Measurements from ENCODE around the gene PARVA.

Gene PARVA

GRCh38 chr11:12430954-12431595 lies 53.7 kb downstream of the PARVA start:
- H3K27ac ChIP-seq (ENCODE audit: low read depth, low read length), result peak overlapping the region; percentile 97
- H3K4me3 ChIP-seq (ENCODE audit: low read depth, low read length), result peak overlapping the region; percentile 70

GRCh38 chr11:12432507-12432906 lies 55.1 kb downstream of the PARVA start:
- no peak overlapping the region for H3K27ac ChIP-seq (ENCODE audit: low read depth, low read length)
- H3K36me3 ChIP-seq (ENCODE audit: insufficient read depth, low read length), result no peaks in the 10 kb centered on the region
- H3K79me2 ChIP-seq (ENCODE audit: control insufficient read depth, insufficient read depth, low read length, unreplicated experiment), result peaks cover 60% of the 10 kb centered on the region

More at GRCh38 chr11:12430954-12431595, 53.7 kb downstream of the PARVA start:
- peaks cover 29% of the 10 kb centered on the region for H3K4me1 ChIP-seq (ENCODE audit: control insufficient read depth, insufficient read depth, low read length, unreplicated experiment)
- H3K27me3 ChIP-seq (ENCODE audit: insufficient read depth, low read length), result no peaks in the 10 kb centered on the region
- no peaks in the 10 kb centered on the region for H3K36me3 ChIP-seq (ENCODE audit: insufficient read depth, low read length)
- peak overlapping the region; percentile 93 for H2AFZ ChIP-seq (ENCODE audit: low read length, unreplicated experiment)
- H3K79me2 ChIP-seq (ENCODE audit: control insufficient read depth, insufficient read depth, low read length, unreplicated experiment), result peaks cover 64% of the 10 kb centered on the region

GRCh38 chr11:12433121-12433520 lies 55.8 kb downstream of the PARVA start:
- no peaks in the 10 kb centered on the region for H3K27me3 ChIP-seq (ENCODE audit: insufficient read depth, low read length)
- H3K36me3 ChIP-seq (ENCODE audit: insufficient read depth, low read length), result no peaks in the 10 kb centered on the region
- peaks cover 56% of the 10 kb centered on the region for H3K79me2 ChIP-seq (ENCODE audit: control insufficient read depth, insufficient read depth, low read length, unreplicated experiment)
- H3K4me1 ChIP-seq (ENCODE audit: control insufficient read depth, insufficient read depth, low read length, unreplicated experiment), result peaks cover 29% of the 10 kb centered on the region
- 0 out of 2 replicates have a peak overlapping the region, but pooled peaks have one; percentile 26 for H3K4me3 ChIP-seq (ENCODE audit: low read depth, low read length)
- no peak overlapping the region for H2AFZ ChIP-seq (ENCODE audit: low read length, unreplicated experiment)
- H3K27ac ChIP-seq (ENCODE audit: low read depth, low read length), result no peak overlapping the region

More at GRCh38 chr11:12432507-12432906, 55.1 kb downstream of the PARVA start:
- Histone ChIP-seq H2AFZ (ENCODE audit: low read length, unreplicated experiment) (no peak overlapping the region), H3K4me1 (ENCODE audit: control insufficient read depth, insufficient read depth, low read length, unreplicated experiment) (peaks cover 29% of the 10 kb centered on the region), H3K27me3 (ENCODE audit: insufficient read depth, low read length) (no peaks in the 10 kb centered on the region), H3K4me3 (ENCODE audit: low read depth, low read length) (no peak overlapping the region)

- Histone ChIP-seq H3K79me2 (ENCODE audit: control insufficient read depth, insufficient read depth, low read length, unreplicated experiment) (peaks cover 51% of the 10 kb centered on the region), H3K4me1 (ENCODE audit: control insufficient read depth, insufficient read depth, low read length, unreplicated experiment) (peaks cover 29% of the 10 kb centered on the region), H2AFZ (ENCODE audit: low read length, unreplicated experiment) (no peak overlapping the region), H3K27me3 (ENCODE audit: insufficient read depth, low read length) (no peaks in the 10 kb centered on the region), H3K27ac (ENCODE audit: low read depth, low read length) (no peak overlapping the region), H3K4me3 (ENCODE audit: low read depth, low read length) (0 out of 2 replicates have a peak overlapping the region, but pooled peaks have one; percentile 26), H3K36me3 (ENCODE audit: insufficient read depth, low read length) (no peaks in the 10 kb centered on the region)
Measured at GRCh38 chr11:12433571-12434324, 56.4 kb downstream of the PARVA start.

- no peaks in the 10 kb centered on the region for H3K36me3 ChIP-seq (ENCODE audit: insufficient read depth, low read length)
- H2AFZ ChIP-seq (ENCODE audit: low read length, unreplicated experiment), result no peak overlapping the region
- no peak overlapping the region for H3K4me3 ChIP-seq (ENCODE audit: low read depth, low read length)
- no peak overlapping the region for H3K27ac ChIP-seq (ENCODE audit: low read depth, low read length)
- no peaks in the 10 kb centered on the region for H3K27me3 ChIP-seq (ENCODE audit: insufficient read depth, low read length)
- H3K79me2 ChIP-seq (ENCODE audit: control insufficient read depth, insufficient read depth, low read length, unreplicated experiment), result peaks cover 46% of the 10 kb centered on the region
- H3K4me1 ChIP-seq (ENCODE audit: control insufficient read depth, insufficient read depth, low read length, unreplicated experiment), result peaks cover 29% of the 10 kb centered on the region
Measured at GRCh38 chr11:12434325-12434654, 56.9 kb downstream of the PARVA start.

- H3K79me2 ChIP-seq (ENCODE audit: control insufficient read depth, insufficient read depth, low read length, unreplicated experiment), result peaks cover 43% of the 10 kb centered on the region
- H3K27ac ChIP-seq (ENCODE audit: low read depth, low read length), result no peak overlapping the region
- H3K36me3 ChIP-seq (ENCODE audit: insufficient read depth, low read length), result no peaks in the 10 kb centered on the region
- no peak overlapping the region for H2AFZ ChIP-seq (ENCODE audit: low read length, unreplicated experiment)
- no peaks in the 10 kb centered on the region for H3K27me3 ChIP-seq (ENCODE audit: insufficient read depth, low read length)
- H3K4me3 ChIP-seq (ENCODE audit: low read depth, low read length), result no peak overlapping the region
- peaks cover 25% of the 10 kb centered on the region for H3K4me1 ChIP-seq (ENCODE audit: control insufficient read depth, insufficient read depth, low read length, unreplicated experiment)
Measured at GRCh38 chr11:12435264-12435663, 57.9 kb downstream of the PARVA start.

GRCh38 chr11:12436266-12436665 lies 58.9 kb downstream of the PARVA start:
- Histone ChIP-seq H3K4me1 (ENCODE audit: control insufficient read depth, insufficient read depth, low read length, unreplicated experiment) (peaks cover 18% of the 10 kb centered on the region), H3K36me3 (ENCODE audit: insufficient read depth, low read length) (no peaks in the 10 kb centered on the region), H3K4me3 (ENCODE audit: low read depth, low read length) (no peak overlapping the region), H3K79me2 (ENCODE audit: control insufficient read depth, insufficient read depth, low read length, unreplicated experiment) (peaks cover 43% of the 10 kb centered on the region), H3K27ac (ENCODE audit: low read depth, low read length) (no peak overlapping the region), H3K27me3 (ENCODE audit: insufficient read depth, low read length) (no peaks in the 10 kb centered on the region), H2AFZ (ENCODE audit: low read length, unreplicated experiment) (no peak overlapping the region)

GRCh38 chr11:12438291-12438690 lies 60.9 kb downstream of the PARVA start:
- Histone ChIP-seq H2AFZ (ENCODE audit: low read length, unreplicated experiment) (no peak overlapping the region), H3K36me3 (ENCODE audit: insufficient read depth, low read length) (no peaks in the 10 kb centered on the region), H3K4me3 (ENCODE audit: low read depth, low read length) (no peak overlapping the region), H3K27me3 (ENCODE audit: insufficient read depth, low read length) (no peaks in the 10 kb centered on the region), H3K4me1 (ENCODE audit: control insufficient read depth, insufficient read depth, low read length, unreplicated experiment) (peaks cover 17% of the 10 kb centered on the region), H3K79me2 (ENCODE audit: control insufficient read depth, insufficient read depth, low read length, unreplicated experiment) (peaks cover 31% of the 10 kb centered on the region), H3K27ac (ENCODE audit: low read depth, low read length) (no peak overlapping the region)

- H3K27ac ChIP-seq (ENCODE audit: low read depth, low read length), result no peak overlapping the region
- H3K36me3 ChIP-seq (ENCODE audit: insufficient read depth, low read length), result peaks cover 5% of the 10 kb centered on the region; the same call in 1 of the 2 replicates
- H3K27me3 ChIP-seq (ENCODE audit: insufficient read depth, low read length), result no peaks in the 10 kb centered on the region
- H2AFZ ChIP-seq (ENCODE audit: low read length, unreplicated experiment), result no peak overlapping the region
- H3K4me1 ChIP-seq (ENCODE audit: control insufficient read depth, insufficient read depth, low read length, unreplicated experiment), result peaks cover 10% of the 10 kb centered on the region
- peaks cover 25% of the 10 kb centered on the region for H3K79me2 ChIP-seq (ENCODE audit: control insufficient read depth, insufficient read depth, low read length, unreplicated experiment)
- H3K4me3 ChIP-seq (ENCODE audit: low read depth, low read length), result no peak overlapping the region
Measured at GRCh38 chr11:12439615-12440014, 62.2 kb downstream of the PARVA start.

- H2AFZ ChIP-seq (ENCODE audit: low read length, unreplicated experiment), result no peak overlapping the region
- peaks cover 5% of the 10 kb centered on the region; the same call in 1 of the 2 replicates for H3K36me3 ChIP-seq (ENCODE audit: insufficient read depth, low read length)
- no peak overlapping the region for H3K27ac ChIP-seq (ENCODE audit: low read depth, low read length)
- H3K4me1 ChIP-seq (ENCODE audit: control insufficient read depth, insufficient read depth, low read length, unreplicated experiment), result peaks cover 10% of the 10 kb centered on the region
- peaks cover 17% of the 10 kb centered on the region for H3K79me2 ChIP-seq (ENCODE audit: control insufficient read depth, insufficient read depth, low read length, unreplicated experiment)
- H3K4me3 ChIP-seq (ENCODE audit: low read depth, low read length), result no peak overlapping the region
- H3K27me3 ChIP-seq (ENCODE audit: insufficient read depth, low read length), result no peaks in the 10 kb centered on the region
Measured at GRCh38 chr11:12440565-12440964, 63.2 kb downstream of the PARVA start.

Data from ACC112 (cell line).